Keratinocyte (primary cell): ENCODE data around the gene FLNA.
"Not testable (repeated sequence)": the region's sequence is repeated elsewhere in the genome, so short reads cannot be mapped to it uniquely, and the experiment has no call there.

Experiments used
- CTCF ChIP-seq, 3 experiments: IDR thresholded peaks in 1 of 3; conservative IDR thresholded peaks in 1 of 3; optimal IDR thresholded peaks in 1 of 3; 2 replicates in 2 of 3; 3 replicates in 1 of 3; pipeline versions ENCODE3 to v1.5.1; 2011; ENCODE audit warnings: low read length in 3 of 3, mild to moderate bottlenecking in 3 of 3, moderate library complexity in 2 of 3, control low read depth in 1 of 3, inconsistent platforms in 1 of 3; ENCODE audit not compliant: insufficient read depth in 2 of 3; ENCODE audit errors: extremely low read depth in 1 of 3
- EZH2 ChIP-seq: IDR thresholded peaks from one replicate; pipeline ENCODE4 v1.6.1; 2012; ENCODE audit warnings: inconsistent platforms, mild to moderate bottlenecking, low read length, moderate library complexity

- not testable (repeated sequence) for TF ChIP-seq CTCF (optimal IDR thresholded peaks at IDR 0.05 in 1 of 3, IDR thresholded peaks at IDR 0.05 in 1 of 3, conservative IDR thresholded peaks at IDR 0.05 in 1 of 3; ENCODE audit: extremely low read depth in 1 of 3, insufficient read depth in 2 of 3, low read length in 3 of 3); EZH2
Observed at GRCh38 chrX:154343063-154343462, 31.4 kb downstream of the FLNA start.
